ENCODE measurements around the gene CLEC4F.

The CLEC4F gene

GRCh38 chr2:70826696-70827350, 6.4 kb upstream of the CLEC4F start:
- peak; percentile 73 for DNase-seq

- peak; percentile 64 for DNase-seq
Observed at GRCh38 chr2:70823249-70823648, 2.9 kb upstream of the CLEC4F start.

DNA sequence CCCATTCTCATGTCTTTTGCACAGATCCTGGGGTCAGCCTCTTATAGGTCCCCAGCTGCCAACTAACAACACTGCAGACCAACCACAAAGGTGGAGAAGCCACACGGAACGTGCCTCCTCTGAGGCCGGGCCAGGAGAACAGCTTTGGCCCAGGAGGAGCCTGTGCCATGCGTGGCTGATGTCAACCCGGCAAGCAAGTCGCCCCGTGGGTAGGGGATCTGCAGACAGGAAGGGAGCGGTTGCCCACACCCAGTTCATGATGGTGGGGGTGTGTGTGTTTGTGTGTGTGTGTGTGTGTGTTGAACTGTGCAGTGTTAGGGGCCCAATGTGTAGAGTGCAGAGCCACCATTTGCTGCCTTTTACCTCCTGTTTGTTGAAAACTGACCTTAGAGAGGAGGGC, 2.4 kb upstream of the CLEC4F start:
- no peak for DNase-seq

- DNase-seq = no peak
Observed at GRCh38 chr2:70817284-70817954, 3.0 kb downstream of the CLEC4F start.

DNA sequence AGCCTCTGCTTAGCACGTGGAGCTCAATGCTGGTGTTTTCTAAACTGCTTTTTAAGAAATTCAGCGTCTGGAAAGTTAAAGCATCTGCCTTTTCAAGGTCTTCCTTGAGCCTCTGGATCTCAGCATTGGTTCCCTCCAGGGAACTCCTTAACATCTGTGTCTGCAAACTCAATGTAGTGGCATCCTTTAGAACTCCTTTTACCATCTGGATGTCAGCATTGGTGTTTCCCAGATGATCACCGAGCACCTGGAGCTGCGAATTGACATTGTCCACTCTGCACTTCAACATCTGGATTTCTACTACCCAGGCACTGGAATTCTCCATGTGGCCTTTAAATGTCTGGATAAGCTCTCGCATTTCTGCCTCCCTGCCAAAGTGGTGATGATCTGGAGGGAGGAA, 3.7 kb downstream of the CLEC4F start:
- DNase-seq = no peak

DNA sequence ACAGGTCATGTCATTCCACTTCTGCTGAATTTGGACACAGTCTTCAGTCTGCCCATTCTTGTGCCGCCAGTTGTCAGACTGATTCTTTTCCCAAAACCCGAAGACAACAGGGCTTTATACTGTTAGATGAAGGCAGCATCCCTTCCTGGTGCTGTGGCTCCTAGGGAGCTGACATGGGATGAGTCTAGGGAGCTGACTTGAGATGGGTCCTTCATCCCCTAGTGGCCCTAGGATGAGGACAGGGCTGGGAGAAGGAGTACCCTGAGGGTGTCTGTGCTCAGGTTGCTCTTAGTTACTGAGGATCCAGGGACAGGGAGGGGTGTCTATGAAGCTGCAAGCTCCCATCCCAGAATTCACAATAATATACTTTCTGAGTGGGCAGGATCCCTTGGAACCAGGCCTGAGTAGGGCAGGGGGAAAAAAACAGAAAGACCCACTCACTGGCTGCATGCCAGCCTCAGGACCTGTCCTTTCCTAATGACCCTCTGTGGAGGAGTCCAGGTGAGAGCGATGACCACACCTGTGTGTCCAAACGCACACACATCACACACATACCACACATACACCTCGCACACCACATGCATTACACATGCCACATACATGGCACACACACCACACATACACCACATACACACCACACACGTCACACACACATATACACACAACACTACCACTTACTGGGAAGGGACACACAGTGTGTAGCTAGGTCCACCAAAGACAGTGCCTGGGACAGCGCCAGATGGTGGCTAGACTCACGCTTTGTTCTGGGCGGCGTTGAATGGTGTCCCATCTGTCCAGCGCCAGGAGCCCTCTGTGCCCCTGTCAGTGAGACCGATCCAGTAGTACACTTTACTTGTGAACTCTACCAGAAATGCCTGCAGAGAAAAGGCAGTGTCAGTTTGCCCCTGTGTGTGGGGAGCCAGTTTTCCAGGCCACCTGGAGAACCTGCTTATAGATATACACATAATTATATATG, 11.1 kb downstream of the CLEC4F start:
- DNase-seq = no peak

DNA sequence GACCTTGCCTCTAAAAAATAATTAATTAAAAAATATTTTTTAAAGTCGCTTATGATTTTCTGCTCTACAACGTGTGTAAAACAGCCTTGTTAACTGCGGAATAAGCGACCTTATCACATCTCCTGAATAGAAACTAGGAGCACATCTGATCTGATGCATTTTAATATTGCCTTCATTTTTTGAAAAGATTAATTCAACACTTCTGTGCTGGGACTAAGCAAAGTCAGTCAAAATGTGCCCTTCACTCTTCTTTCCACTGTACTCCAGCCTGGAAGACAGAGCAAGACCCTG, 12.6 kb downstream of the CLEC4F start:
- DNase-seq = no peak

- DNase-seq = no peak
Observed at GRCh38 chr2:70807102-70807827, 13.1 kb downstream of the CLEC4F start.

GRCh38 chr2:70806620-70807019, 13.8 kb downstream of the CLEC4F start:
- no peak for DNase-seq

DNA sequence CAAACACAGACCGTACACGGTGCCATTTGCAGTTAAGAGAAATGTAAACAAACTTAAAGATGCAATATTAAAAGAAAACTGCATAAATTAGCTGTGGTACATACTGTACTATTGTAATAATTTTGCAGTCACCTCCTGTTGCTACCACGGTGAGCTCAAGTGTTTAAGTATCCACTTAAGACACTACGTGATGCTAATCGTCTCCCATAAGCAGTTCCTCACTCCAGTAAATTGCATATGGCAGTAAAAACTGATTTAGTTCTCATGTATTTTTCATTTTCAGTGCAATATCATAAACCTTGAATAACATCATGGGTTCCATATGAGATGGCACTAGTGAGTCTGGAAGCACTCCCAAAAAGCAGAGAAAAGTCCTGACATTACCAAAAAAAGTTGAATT, 14.4 kb downstream of the CLEC4F start:
- no peak for DNase-seq

DNA sequence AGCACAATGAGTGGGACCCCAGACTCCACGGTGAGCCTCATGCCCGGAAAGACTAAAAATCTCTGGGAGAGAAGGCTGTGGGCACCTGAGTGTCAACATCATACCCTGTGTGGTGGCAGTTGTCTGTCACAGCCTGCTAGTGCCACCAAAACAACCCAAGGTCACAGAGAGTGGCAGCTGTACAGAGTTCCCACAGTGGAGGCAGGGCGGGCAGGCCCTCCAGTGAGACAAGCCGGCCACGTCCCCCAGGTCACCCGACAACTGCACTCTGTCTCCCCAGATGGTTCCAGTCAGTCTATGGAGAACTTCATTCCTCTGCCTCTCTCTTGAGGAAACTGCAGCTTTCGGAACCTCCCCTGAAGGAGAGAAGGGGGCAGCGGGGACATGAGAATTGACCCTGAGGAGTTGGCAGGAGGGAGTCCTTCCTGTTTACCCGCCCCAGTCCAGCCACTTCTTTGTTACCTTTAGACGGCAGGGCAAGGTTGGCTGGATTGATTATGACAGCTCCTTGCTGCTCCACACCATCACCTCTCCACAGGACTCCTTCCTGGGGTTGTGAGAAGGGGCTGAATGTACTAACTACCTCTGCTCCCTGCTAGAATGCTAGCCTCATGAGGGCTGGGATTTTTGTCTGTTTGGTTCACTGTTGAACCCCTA, 18.7 kb downstream of the CLEC4F start:
- DNase-seq = no peak

GRCh38 chr2:70799706-70800105, 20.7 kb downstream of the CLEC4F start:
- no peak for DNase-seq

DNA sequence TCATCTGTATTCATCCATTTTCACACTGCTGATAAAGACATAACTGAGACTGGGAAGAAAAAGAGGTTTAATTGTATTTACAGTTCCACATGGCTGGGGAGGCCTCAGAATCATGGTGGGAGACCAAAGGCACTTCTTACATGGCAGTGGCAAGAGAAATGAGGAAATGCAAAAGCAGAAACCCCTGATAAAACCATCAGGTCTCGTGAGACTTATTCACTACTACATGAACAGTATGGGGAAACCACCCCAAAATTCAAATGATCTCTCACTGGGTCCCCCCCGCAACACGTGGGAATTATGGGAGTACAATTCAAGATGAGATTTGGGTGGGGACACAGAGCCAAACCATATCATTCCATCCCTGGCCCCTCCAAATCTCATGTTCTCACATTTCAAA, 22.4 kb downstream of the CLEC4F start:
- DNase-seq = peak; percentile 48

- DNase-seq = no peak
Observed at GRCh38 chr2:70797506-70797905, 22.9 kb downstream of the CLEC4F start.

GRCh38 chr2:70796262-70796661, 24.1 kb downstream of the CLEC4F start:
- DNase-seq = no peak

DNA sequence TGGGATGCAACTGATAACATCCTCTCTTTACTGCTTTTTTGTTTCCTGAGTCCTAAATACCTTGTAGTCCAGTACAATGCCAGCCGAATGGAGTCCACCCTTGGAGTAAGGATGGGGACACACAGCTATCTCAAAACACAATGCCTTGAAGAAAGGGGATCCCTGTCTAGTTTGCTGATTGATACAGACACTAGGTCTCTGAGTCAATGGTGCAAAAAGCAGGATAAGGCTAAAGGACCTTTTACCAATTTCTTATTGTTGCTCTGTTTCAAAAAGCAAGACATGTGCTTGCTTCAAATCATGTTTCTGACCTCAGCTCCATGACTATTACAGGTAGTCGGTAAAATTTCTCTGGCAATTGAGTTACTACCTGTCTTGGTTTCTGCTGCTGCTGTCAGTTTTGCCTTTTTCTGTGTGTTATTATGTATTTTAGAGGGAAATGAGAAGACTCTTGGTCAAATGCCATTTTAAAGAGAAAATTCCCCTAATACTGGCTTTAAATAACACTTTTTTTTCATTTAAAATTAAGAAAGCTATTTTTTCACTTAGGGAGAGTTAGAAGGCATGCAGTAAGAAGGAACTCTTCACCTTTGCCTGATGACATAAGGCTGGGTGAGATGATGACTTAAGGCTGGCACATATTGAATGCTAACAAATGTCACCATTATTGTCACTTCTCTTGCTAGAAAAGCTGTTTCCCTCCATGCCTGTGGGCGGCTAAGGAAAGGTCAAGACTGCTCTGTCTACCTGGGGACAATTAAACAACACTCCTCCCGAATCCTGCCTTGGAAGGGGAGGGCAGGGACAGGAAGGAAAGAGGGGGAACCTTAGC, 25.0 kb downstream of the CLEC4F start:
- DNase-seq = peak; percentile 23

GRCh38 chr2:70793450-70793849, 26.9 kb downstream of the CLEC4F start:
- peak; percentile 89 for DNase-seq

GRCh38 chr2:70790136-70790828, 30.1 kb downstream of the CLEC4F start, which contains the start of gene FIGLA:
TSS of gene FIGLA (minus strand) at chr2:70790643. CDS start at chr2:70790638, 5 bp downstream.
- no peak for DNase-seq

GRCh38 chr2:70789304-70790135, 30.9 kb downstream of the CLEC4F start:
- DNase-seq = peak; percentile 86

Measured in suppressor macrophage treated with lipopolysaccharide for 4 hours (primary cell).